GM19240 (cell line): ENCODE results near the gene NNAT.

Source experiments
- DNase-seq: peaks from one replicate; pipeline ENCODE4 v3.0.0; 2011; ENCODE audit warnings: low spot score; ENCODE audit not compliant: insufficient read length

NNAT gene

GRCh38 chr20:37523911-37524700 lies 3.1 kb downstream of the NNAT start:
- DNase-seq: no peak

GRCh38 chr20:37524859-37525708 lies 4.0 kb downstream of the NNAT start:
- DNase-seq: no peak

- DNase-seq: no peak
Observed at GRCh38 chr20:37525810-37526209, 4.8 kb downstream of the NNAT start.

GRCh38 chr20:37526238-37526838 lies 5.3 kb downstream of the NNAT start:
- no peak for DNase-seq

- no peak for DNase-seq
Observed at GRCh38 chr20:37526839-37527637, 6.0 kb downstream of the NNAT start.

- DNase-seq: peak; percentile 96
Observed at GRCh38 chr20:37527638-37528445, 6.8 kb downstream of the NNAT start, which contains the start of gene BLCAP. Gene BLCAP, minus strand, starts transcription at chr20:37527876. Its CDS starts 8,702 bp downstream, at chr20:37519174.

- no peak for DNase-seq
Observed at GRCh38 chr20:37528446-37529213, 7.6 kb downstream of the NNAT start.

- no peak for DNase-seq
Observed at GRCh38 chr20:37529214-37529967, 8.3 kb downstream of the NNAT start.

- DNase-seq: no peak
Observed at GRCh38 chr20:37529968-37530600, 9.0 kb downstream of the NNAT start.

- DNase-seq: no peak
Observed at GRCh38 chr20:37530696-37531095, 9.6 kb downstream of the NNAT start.

GRCh38 chr20:37531856-37532255 lies 10.8 kb downstream of the NNAT start:
- DNase-seq: no peak

GRCh38 chr20:37533154-37533715 lies 12.2 kb downstream of the NNAT start:
- no peak for DNase-seq

- no peak for DNase-seq
Observed at GRCh38 chr20:37534401-37535157, 13.5 kb downstream of the NNAT start.

GRCh38 chr20:37535443-37536132 lies 14.5 kb downstream of the NNAT start:
- DNase-seq: no peak

- no peak for DNase-seq
Observed at GRCh38 chr20:37537505-37537904, 16.5 kb downstream of the NNAT start.

- no peak for DNase-seq
Observed at GRCh38 chr20:37538003-37538402, 17.0 kb downstream of the NNAT start.

GRCh38 chr20:37539424-37539823 lies 18.4 kb downstream of the NNAT start:
- DNase-seq: no peak
